Hematopoietic multipotent progenitor cell treated with erythropoietin and hydrocortisone succinate and interleukin-3 and kit ligand, for 6 days (in vitro differentiated cells): Measurements from ENCODE around the gene CNKSR2.

Experiments
- DNase-seq: peaks from one replicate; pipeline ENCODE4 v3.0.0-alpha.2; 2015

CNKSR2 gene

DNA sequence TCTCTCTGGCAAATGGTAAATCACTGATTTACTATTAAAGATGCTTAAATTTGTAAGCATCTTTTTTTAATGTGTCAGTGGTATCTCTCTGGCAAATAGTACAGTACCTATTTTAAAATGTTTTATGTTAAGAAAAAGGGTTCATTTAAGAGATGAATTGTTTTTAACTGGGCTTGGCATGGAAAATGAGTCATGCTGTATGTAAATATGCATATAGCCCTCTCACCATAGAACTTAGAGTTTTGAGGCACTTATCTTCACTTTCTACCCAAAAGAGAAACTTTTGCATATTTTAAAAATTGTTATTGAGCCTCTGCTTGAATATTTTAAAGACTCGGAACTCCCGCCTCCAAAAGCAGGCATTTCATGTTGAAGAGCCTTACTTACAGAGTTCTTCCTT is 246.0 kb downstream of the CNKSR2 start:
- DNase-seq: no peak

DNA sequence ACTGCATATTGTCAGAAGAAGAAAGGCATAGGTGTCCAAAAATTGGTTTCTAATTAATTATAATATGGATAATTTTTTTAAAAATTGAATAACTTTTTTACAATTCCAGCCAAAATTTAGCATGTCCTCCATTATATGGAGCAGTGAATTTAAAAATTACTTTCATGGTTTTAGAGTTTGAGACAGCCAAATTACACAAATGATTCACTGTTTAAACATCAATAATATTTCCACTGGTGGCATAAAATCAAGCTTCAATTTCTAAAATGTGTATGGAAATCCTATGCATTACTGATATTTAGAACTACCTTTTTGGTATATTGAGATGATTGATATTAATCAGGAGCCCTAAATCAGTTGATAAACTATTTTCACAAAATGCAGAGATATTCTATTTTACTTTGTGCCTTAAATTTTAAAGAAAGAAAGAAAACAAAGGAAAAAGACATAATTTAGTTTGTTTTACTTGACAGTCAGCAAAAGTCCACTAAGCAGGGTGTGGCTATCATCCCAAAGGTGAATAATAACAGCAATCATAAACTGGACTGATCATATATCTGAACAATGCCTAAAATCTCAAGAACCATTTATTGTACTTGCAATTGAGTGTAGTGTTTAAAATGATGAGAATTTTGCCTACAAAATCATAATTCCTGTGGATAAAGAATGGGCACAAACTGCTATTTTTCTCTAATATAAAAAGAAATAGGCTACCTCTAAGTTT is 249.7 kb downstream of the CNKSR2 start:
- no peak for DNase-seq

DNA sequence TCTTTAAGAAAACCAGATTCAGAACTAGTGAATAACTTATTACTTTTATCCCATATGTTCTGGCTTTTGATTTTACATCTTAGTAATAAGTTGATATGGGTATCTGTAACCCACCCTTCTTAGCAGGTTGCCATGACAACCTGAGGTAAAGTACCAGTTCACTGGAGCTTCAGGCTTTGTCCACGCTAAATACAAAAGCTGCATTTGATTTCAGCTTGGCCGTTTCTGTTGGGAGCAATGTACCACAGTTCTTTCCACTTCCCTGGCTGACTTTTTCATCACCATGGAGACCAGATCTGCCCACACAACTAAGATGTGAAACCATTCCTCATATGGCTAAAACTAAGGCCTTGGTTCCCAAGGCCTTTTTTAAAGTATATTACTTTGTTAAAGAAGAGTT is 257.8 kb downstream of the CNKSR2 start:
- no peak for DNase-seq

DNA sequence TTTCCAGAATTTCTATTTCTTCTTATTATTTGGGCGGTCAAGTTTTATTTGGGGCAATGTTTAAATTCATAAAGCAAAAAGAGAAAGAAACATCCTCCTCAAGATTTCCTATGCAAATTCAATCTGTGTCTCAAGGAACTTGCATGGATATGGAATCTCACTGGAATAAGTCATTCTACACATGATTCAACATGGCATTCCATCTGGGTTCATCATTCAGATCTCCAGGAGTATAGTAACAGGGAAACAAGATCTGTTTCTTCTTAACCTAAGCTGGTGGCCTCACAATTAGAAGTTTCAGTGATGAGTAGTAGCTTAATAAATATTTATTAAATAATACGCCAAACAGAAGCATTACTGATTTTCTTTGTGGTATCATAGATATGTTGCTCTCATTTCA is 264.1 kb downstream of the CNKSR2 start:
- no peak for DNase-seq

DNA sequence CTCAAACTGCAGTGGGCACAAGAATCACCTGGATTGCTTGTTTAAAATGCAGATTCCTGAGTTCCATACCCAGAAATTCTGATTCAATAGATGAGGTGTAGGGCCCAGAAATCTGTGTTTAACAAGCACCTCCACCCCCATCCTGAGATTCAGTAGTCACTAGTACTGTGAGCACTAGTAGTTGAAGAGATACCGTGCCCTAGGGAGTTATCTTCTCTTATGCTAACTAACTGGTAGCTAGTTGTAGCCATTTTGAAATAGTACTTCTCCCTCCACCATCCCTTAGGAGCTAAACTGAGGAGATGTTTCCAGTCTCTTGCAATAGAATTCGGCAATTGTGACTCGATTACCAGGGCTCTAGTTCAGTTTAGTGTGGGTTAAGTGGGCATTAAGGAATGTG is 265.6 kb downstream of the CNKSR2 start:
- DNase-seq: no peak

DNA sequence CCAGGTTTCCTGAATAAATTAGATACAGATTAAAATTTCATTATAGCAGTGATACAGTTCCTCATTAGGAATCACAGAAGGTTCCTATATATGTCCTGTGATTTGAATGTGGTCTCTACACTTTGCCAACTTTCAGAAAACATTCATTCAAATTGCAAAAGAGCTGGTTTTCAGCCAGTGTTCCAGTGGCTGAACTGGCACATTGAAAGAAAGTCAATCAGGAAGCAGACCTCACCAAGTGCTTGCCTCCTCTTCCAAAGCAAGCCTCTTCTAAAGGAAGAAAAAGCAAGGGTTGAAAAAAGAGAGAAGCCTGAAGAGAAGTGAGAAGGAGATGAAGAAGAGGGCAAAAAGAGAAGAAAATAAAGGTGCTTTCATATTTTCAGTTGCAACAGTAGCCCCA is 271.2 kb downstream of the CNKSR2 start:
- DNase-seq: no peak

DNA sequence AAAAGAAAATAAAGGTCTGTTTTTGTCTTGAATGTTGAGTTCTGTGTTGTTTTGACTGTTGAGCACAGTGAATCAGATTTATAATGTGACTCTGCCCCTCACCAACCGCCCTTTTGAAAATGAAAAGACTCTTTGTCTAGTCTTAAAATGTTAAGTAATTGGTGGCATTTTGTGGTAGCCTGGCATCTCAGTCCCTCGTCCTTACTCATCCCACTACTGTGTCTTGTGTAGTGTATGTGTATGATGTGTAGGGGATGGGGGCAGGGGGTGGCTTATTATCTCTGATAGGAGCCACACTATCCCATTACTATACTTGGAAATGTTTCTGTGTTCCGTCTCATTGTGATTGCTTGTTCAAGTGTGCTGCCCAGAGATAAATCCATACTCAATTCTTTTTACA is 271.7 kb downstream of the CNKSR2 start:
- DNase-seq: no peak

DNA sequence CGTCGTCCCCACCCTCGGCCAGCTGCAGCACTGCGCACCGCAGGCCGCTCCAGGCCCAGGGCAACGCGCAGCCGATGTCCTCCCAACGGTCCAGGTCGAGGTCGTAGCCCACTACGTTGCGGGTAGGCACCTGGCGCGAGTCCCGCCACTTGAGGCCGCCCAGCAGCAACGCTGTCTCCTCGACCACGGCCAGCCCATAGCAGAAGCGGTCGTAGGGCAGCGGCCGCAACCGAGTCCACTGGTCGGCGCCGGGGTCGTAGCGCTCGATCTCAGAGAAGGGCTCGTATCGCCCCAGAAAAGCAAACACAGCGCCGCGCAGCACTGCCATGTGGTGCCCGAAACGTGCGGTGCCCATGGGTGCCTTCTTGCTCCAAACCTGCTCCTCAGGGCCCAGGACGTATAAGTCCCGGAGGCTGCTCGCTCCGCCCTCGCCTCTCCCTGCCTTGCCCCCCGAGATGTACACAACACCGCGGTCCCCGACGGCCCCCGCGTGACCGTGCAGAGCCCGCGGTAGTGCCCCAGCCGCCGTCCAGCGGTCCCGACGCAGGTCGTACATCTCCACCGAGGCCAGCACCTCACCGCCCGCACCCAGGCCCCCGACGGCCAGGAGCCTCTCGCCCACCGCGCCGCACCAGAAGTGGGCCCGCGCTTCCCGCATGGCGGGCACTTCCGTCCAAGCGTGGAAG is 281.8 kb downstream of the CNKSR2 start:
- DNase-seq: no peak

DNA sequence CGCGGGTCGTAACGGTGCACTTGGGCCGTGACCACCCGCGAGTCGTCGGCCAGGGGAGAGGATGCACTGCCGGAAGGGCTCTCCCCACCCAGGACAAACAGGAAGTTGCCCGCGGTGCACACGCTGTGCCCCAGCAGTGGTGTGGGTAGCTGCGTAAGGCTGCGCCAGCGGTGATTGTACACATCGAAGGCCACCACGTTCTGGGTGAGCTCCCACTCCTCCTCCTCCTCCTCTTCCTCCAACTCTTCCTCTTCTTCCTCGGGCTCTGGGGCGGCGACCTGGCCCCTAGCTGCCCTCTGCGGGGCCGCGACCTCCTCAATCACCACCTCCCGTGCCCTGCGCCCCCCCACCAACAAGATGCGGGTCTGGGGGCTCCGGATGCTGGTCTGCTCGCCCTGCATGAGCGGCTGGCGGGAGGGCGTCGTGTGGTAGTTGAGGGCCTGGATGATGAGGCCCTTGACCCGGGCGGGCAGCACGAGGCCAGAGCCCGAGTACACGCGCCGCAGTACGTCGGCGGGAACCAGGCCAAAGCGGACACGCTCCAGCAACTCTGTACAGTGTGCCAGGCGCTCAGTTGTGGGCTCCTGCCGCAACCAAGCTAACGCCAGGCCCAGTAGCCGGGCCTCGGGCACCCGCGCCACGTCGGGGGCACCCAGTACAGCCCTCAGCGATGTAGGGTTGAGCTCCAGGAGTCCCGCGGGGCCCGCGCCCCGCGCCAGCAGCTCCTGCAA is 282.5 kb downstream of the CNKSR2 start:
- DNase-seq: no peak

DNA sequence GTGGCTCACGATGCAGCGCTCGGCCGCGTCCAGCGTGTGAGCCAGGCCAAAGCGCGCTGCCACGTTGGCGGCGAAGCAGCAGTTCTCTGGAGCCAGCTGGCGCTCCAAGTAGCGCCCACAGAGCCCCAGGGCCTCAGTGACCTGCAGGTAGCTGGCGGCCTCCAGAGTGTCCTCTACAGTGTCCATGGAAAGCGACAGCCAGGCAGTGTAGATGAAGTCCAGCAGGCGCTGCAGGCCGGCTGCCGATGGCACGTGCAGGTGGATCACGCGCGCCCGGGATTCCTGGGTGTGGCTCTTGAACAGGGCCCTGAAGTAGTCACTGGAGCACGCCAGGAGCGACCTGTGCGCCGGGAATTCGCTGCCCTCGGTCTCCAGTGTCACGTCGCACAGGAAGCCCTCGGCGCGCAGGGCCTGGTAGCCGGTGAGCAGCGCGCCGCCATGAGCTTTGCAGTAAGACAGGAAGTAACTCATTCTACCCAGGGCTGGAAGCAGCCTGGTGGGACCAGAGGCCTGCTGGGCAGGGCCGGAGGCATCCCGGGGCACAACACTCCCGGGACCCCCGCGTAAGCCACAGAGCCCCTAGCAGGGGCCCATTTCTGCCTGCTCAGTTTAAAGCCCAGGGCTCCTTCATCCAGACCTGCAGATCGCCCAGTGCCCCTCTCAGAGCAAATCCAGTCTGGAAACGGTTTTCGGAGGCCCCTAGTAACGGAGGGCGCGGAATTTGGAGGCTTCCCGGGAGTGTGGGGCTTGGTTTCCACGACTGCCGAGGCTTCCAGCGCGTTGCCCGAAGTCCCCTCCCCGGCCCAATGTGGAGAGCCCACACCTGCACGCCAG is 283.3 kb downstream of the CNKSR2 start:
- no peak for DNase-seq

DNA sequence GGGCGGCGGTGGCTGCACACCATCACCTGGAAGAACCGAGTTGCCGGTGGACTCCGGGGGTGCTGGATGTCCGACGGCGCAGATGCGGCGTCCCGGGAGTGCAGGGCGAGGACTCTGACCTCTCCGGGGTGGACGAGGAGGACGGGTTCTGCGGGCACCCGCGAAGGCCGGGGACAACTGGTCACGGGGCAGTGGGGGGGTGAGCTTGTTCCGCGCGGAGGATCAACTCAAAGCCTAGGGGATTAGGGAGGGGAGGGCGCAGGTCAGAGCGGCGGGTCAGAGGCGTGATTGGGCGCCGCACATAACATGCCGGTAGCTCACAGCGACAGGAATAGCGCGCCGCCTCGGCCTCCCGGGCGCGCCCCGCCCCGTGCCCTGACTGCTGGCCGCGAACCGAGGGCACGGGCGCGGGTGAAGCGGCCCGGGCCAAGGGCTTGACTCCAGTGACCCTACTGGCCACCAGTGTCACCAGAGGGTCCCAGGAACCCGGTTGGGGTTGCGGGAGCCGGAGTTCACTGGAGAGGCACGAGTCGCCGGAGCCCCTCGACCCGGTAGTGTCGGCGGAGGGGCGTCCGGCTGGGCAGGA is 284.0 kb downstream of the CNKSR2 start, which contains the start of gene KLHL34:
KLHL34 (minus strand) TSS at position 179 of the 586 bp plus-strand sequence. CDS start 542 bp downstream, outside the sequence.
- DNase-seq: no peak

DNA sequence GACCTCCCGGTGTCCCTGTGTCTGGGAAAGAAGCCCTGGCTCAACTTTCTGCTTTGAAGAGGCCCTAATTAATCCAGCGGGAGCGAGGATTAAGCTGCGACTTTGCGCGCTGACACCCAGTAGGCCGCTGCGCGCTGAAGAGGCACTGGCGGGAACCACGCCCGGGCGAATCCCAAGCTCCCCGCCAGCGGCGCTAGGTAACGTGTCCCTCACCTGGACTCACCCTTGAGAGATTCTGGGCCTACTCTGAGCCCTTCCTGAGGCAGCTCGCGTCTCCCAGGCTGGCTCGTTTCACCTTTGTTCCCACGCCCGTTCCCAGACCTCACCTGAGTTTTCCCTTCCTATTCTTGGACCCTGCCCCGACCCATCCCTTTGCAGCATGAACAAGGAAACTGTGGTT is 284.5 kb downstream of the CNKSR2 start:
- DNase-seq: no peak

DNA sequence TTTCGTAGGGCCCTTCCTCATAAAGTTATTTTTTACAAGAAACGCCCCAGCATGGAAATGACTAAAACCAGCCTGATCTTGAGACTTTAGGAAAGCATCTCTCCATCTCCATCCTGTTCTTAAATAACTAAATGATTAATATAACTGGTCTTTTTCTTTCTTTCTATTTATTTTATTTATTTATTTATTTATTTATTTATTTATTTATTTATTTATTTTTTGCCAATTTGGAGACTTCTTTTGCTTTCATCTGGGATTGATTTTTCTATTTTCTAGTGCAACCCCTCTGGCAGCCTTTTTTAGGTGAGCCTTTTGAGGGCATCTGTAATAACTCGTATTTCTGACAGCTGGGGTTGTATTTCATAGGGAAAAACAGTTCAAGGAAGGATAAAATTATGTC is 285.1 kb downstream of the CNKSR2 start:
- no peak for DNase-seq

DNA sequence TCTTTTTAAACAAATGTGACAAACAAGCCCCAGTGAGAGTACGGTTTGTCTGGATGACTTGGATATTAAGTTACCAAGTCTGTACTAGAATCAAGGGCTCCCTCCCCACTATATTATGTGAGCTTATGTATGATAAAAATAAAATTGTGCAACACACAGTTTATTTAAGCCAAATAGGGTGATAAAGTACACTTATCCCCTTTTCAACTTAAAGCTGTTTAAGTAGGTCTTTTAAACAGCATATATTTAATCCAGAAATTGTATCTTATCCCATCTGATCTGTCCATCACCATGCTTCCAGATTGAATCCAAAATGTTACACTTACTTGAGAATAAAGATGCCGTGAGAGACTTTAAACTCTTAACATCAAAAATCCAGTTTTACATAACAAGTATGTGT is 285.9 kb downstream of the CNKSR2 start:
- no peak for DNase-seq

DNA sequence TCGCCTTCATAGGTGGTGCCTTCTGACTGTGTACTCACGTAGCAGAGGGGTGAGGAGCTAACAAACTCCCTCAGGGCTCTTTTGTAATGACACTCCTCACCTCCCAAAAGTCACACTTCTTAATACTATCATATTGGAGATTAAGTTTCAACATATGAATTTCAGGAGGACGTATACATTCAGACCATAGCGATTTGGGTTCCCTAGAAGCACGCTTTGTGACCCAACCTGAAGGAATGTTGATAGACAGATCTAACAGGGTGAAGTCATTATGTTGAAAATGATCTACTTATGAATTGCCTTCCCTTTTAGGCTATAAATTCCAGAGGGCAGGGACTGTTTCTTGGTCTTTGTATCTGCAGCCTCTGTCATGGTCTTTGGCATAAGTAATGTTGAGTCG is 287.1 kb downstream of the CNKSR2 start:
- DNase-seq: no peak

DNA sequence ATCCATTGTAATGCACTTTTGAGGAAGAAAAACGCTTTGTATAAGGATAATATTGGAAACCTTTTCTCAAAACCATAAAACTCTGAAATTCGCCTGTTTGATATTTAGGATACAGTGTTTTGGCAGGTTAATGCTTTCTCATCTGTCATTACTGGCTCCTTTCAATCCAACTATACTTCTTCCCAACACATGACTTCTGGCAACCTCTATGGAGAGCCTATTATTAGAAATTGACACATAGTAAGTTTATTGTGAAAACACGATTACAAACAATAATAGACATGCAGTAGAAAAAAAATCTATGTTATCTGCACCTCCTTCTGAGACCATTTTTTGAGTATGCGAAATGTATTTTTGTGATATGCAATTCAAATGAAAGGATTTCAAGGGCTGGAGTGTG is 288.5 kb downstream of the CNKSR2 start:
- no peak for DNase-seq

DNA sequence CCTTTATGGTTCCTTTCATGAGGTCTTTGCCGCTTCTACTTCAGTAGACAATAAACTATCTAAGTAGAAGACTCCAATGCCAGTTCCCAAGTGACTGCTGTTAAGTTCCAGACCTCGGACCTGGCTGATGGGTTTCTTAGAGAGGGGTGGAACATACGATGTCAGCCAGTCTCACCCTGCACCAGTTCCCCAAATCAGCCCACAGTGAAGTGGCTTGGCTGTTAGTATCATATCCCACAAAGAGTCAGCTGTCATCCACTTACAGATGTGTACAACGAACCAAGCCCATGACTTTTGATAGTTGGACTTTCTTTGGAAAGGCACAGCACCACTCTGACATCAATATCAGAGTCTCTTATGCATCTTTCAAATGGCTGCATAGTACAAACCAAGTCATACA is 292.0 kb downstream of the CNKSR2 start:
- no peak for DNase-seq

DNA sequence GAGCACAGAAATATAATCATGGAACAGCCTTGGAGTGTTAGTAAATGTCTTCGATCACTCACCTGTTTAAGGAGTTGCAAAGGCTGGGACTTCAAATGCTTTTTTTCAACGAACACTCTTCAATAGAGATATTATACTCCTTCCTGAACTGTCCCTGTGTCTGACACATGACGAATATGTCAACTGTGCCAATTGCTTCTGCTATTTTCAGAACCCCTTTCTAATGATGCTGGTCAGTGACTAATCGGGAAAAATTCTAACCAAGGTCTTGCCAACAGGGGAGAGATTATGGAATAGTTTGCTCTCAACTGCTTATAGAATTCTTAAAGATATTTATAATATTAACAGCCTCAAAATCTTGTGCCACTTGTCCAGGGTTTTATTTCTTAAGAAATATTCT is 292.5 kb downstream of the CNKSR2 start:
- no peak for DNase-seq

DNA sequence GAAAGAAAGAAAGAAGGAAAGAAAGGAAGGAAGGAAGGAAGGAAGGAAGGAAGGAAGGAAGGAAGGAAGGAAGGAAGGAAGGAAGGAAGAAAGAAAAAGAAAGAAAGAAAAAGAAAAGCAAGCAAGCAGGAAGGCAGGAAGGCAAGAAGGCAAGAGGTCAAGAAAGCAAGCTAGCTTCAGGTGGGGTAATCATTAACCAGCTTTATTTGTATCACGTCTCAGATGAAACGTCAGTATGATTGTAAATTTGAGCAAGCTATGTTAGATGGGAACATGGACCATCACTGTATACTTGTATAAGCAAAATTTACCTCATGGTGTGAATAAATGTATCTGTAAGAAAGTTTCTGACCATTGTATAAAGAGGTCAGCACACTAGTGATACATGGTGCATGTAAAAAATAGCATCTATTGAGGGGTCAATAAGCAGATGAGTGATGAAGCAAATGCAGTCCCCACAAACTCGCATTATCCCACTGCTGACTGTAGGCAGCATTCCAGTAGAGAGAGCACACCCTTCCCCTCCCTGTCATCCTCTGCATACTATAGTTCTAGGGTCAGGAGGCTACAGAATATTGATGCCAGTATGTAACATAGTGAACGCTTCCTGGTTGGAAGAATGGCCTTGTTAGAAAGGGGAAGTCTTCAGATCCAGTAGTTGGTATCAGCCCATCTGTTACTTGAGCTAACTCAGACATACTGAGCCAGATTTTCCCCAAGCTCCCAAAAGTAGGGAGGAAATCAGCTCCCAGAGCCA is 300.4 kb downstream of the CNKSR2 start:
- DNase-seq: no peak

DNA sequence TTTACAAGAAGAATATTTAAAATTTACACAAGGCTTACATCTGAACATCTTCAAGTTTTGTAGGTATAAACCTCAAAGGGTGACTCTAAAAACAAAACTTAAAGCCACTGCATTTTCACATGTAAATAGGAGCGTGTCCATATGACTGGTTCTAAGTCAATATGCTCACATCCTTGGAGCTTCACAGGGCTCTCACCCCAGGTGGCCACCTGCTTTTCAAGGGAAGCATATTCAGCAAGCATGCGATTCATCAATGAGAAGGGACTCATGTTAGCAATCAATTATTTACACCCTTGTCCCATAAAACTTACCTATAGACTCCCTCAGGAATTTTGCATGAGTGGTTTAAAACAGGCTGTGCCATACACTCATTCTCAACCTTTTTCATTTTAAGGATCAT is 301.7 kb downstream of the CNKSR2 start:
- DNase-seq: no peak

DNA sequence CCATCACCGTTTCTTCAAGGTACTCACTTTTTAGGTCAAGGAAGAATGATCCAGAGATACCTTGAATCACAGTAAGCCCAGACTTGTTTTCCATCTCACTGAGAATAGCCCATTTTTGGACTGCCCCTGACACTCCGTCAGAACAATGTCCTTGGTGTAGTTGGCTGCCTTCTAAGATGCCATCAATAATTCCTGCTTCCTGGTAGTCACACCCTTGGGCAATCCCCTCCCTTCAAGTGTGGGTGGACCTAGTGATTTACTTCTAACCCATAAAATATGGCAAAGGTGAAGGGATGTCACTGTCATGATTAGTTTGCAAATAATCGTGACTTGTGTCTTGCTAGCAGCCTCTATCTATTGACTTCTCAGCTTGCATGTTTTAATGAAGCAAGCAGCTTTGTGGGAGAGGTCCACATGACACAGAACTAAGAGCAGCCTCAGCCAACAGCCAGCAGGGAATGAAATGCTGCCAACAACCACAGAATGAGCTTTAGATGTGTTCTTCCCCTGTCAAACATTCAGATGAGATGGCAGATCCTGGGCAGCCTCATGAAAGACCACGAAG is 303.9 kb downstream of the CNKSR2 start:
- DNase-seq: no peak

DNA sequence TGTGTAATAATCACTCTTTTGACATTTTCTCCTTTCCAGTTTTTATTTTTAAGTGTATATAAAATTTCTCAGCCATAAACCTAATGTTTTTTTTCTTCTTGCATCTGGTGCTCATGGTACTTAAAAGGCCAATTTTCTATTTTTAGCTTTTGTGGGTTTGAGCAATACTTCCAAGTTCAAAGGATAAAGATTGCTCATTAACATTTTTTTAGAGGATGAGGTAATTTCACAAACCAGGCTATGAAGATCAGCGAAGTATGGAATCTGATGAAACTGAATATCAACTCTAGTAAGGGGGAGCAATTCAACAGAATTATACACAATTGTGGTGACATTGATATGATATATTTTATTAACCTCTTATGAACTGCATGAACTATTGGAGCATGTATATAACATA is 309.7 kb downstream of the CNKSR2 start:
- no peak for DNase-seq
